GM06990 (cell line): ENCODE measurements around the gene MDM2.

Source experiments
- DNase-seq: peaks from one replicate; pipeline ENCODE4 v3.0.0-alpha.2; 2011; ENCODE audit not compliant: insufficient read length; ENCODE audit errors: extremely low read depth
- H3K27me3 ChIP-seq: replicated peaks from 2 replicates; pipeline ENCODE4 v1.6.0; 2011; ENCODE audit warnings: low read length; ENCODE audit not compliant: control insufficient read depth, insufficient read depth
- H3K36me3 ChIP-seq: 2 replicates; pipeline ENCODE4 v1.5.1; 2011; ENCODE audit warnings: low read length; ENCODE audit not compliant: control insufficient read depth, insufficient read depth
- H3K4me3 ChIP-seq: replicated peaks from 2 replicates; pipeline ENCODE4 v1.5.1; 2011; ENCODE audit warnings: low read depth, mild to moderate bottlenecking, control low read depth, low read length
- CTCF ChIP-seq: IDR thresholded peaks from 2 replicates; pipeline ENCODE4 v1.5.1; 2011; ENCODE audit warnings: low read length, control low read depth, mild to moderate bottlenecking, inconsistent platforms; ENCODE audit not compliant: insufficient read depth, poor library complexity, severe bottlenecking

MDM2 gene

GRCh38 chr12:68883151-68883550 is 75.2 kb downstream of the MDM2 start:
- no peak for DNase-seq
- no peak for TF ChIP-seq CTCF
- Histone ChIP-seq H3K36me3 (no peaks in the 10 kb centered on the region), H3K27me3 (no peaks in the 10 kb centered on the region; the same call in 1 of the 2 replicates), H3K4me3 (no peak overlapping the region)

- no peak for TF ChIP-seq CTCF
- no peaks in the 10 kb centered on the region for H3K36me3 ChIP-seq
- H3K27me3 ChIP-seq, result no peaks in the 10 kb centered on the region; the same call in 1 of the 2 replicates
- no peak for DNase-seq
- no peak overlapping the region for H3K4me3 ChIP-seq
Observed at GRCh38 chr12:68884251-68884650, 76.3 kb downstream of the MDM2 start.

GRCh38 chr12:68885381-68885780 is 77.4 kb downstream of the MDM2 start:
- Histone ChIP-seq H3K4me3 (no peak overlapping the region), H3K27me3 (no peaks in the 10 kb centered on the region; the same call in 1 of the 2 replicates), H3K36me3 (no peaks in the 10 kb centered on the region)
- DNase-seq, result no peak
- no peak for TF ChIP-seq CTCF

- H3K27me3 ChIP-seq, result no peaks in the 10 kb centered on the region; the same call in 1 of the 2 replicates
- no peak for DNase-seq
- TF ChIP-seq CTCF, result no peak
- no peaks in the 10 kb centered on the region for H3K36me3 ChIP-seq
- no peak overlapping the region for H3K4me3 ChIP-seq
Observed at GRCh38 chr12:68886636-68887572, 78.9 kb downstream of the MDM2 start.

GRCh38 chr12:68887641-68888040 is 79.7 kb downstream of the MDM2 start:
- no peak overlapping the region for H3K4me3 ChIP-seq
- TF ChIP-seq CTCF, result no peak
- H3K27me3 ChIP-seq, result no peaks in the 10 kb centered on the region; the same call in 1 of the 2 replicates
- no peaks in the 10 kb centered on the region for H3K36me3 ChIP-seq
- no peak for DNase-seq
